CD4-positive, alpha-beta T cell treated with Interleukin-4 for 1 hour (primary cell): ENCODE results near the gene ARHGAP27.
"Not testable (repeated sequence)": the region's sequence is repeated elsewhere in the genome, so short reads cannot be mapped to it uniquely, and the experiment has no call there.

ENCODE experiments used
- DNase-seq, 2 donors: peaks; one replicate each; pipeline ENCODE4 v3.0.0-alpha.2; 2020 to 2022

The ARHGAP27 gene

GRCh38 chr17:45355087-45355486 lies 77.6 kb downstream of the ARHGAP27 start:
- no peak for DNase-seq

- DNase-seq: peak; percentile 15 to 63
These were observed 79.6 kb downstream of the ARHGAP27 start for GRCh38 chr17:45353043-45353442.

GRCh38 chr17:45351831-45352230 lies 80.8 kb downstream of the ARHGAP27 start:
- DNase-seq: no peak

DNA sequence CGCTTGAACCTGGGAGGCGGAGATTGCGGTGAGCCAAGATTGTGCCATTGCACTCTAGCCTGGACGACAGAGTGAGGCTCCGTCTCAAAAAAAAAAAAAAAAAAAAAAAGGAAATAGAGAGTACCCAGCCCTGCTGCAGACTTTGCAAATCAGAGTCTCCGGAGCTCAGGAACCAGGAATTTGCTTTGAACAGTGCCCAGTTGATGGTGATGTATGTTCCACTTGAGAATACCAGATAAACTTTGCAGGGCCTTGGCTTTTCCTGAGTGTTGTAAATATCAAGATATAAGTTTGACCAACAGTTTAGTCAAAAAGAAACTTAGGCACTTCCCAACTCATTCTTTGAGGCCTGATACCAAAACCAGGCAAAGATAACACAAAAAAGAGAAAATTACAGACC lies 85.2 kb downstream of the ARHGAP27 start:
- DNase-seq: no peak

DNA sequence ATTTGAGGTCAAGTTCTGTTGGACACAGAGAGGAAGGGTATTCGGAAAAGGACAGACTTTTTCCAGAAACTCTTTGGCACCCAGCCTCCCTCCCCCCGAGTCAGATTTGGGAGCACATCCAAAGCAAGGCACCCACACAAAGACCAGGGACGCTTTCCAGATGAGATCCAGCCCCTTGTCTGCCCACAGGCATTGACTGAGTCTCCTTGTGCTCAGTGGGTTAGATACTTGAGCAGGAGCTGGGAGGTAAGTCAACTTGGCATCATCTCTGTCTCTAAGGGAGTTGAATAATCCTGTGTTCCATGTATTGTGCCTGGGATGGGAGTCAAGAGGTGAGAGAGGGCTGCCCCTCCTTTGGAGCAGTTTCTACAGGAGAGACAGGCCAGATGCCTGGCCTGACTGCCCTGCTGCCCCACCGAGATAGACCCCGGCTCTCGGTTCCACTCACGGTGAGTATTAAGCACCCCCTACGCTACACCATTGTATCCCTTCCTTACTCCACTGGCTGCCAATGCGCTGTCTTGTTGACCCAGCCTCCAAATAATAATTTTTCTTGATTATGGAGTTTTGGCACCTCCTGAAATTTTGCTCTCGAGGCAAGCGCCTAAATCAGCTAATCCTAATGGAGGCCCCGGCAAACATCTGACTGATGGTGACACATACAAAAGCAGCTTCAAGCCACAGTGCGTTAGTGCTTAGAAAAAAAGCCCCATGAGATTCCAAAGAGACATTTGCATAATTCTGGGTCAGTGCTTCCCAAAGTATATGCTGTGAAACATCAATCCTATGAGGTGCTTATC lies 86.3 kb downstream of the ARHGAP27 start:
- no peak for DNase-seq

- no peak for DNase-seq
These were observed 87.0 kb downstream of the ARHGAP27 start for GRCh38 chr17:45345554-45346215.

- DNase-seq: no peak
These were observed 87.5 kb downstream of the ARHGAP27 start for GRCh38 chr17:45345246-45345553.

- not testable (repeated sequence) for DNase-seq
These were observed 88.6 kb downstream of the ARHGAP27 start for GRCh38 chr17:45343967-45344664.
